22Rv1 (cell line): ENCODE measurements around the gene TAOK2.
"Not testable (repeated sequence)": the region's sequence is repeated elsewhere in the genome, so short reads cannot be mapped to it uniquely, and the experiment has no call there.

ENCODE experiments used
- ZFX ChIP-seq: fragments of 450-650 bp; IDR thresholded peaks from 2 replicates; pipeline ENCODE4 v1.6.1; 2017; ENCODE audit warnings: antibody characterized with exemption, borderline replicate concordance
- TF ChIP-seq, protein P1 (sequence below): fragments of 450-650 bp; IDR thresholded peaks from 2 replicates; pipeline ENCODE4 v1.5.1; 2017; ENCODE audit warnings: mild to moderate bottlenecking

DNA sequence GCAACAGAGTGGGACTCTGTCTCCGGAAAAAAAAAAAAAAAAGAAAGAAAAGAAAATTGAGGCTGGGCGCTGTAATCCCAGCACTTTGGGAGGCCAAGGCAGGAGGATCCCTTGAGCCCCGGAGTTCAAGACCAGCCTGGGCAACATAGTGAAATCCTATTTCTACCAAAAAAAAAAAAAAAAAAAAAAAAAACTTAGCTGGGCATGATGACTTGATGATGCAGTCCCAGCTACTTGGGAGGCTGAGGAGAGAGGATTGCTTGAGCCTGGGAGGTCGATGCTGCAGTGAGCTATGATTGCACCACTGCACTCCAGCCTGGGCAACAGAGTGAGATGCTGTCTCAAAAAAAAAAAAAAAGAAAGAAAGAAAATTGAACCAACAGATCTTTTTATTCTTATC is 44.3 kb downstream of the TAOK2 start:
- TF ChIP-seq, protein P1, sequence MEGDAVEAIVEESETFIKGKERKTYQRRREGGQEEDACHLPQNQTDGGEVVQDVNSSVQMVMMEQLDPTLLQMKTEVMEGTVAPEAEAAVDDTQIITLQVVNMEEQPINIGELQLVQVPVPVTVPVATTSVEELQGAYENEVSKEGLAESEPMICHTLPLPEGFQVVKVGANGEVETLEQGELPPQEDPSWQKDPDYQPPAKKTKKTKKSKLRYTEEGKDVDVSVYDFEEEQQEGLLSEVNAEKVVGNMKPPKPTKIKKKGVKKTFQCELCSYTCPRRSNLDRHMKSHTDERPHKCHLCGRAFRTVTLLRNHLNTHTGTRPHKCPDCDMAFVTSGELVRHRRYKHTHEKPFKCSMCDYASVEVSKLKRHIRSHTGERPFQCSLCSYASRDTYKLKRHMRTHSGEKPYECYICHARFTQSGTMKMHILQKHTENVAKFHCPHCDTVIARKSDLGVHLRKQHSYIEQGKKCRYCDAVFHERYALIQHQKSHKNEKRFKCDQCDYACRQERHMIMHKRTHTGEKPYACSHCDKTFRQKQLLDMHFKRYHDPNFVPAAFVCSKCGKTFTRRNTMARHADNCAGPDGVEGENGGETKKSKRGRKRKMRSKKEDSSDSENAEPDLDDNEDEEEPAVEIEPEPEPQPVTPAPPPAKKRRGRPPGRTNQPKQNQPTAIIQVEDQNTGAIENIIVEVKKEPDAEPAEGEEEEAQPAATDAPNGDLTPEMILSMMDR, result not testable (repeated sequence)
- TF ChIP-seq ZFX, result not testable (repeated sequence)
